ENCODE measurements around the gene COL4A2. TPM values are rescaled to one million over a fixed set of nuclear protein-coding genes. Genes with fewer than 3 reads are reported as not detected.

The COL4A2 gene
- total and polyA plus RNA-seq, 2 donors (not counting 1 experiment from before 2014, with no cell fraction given), result 0.17 TPM; not detected in 1

DNA sequence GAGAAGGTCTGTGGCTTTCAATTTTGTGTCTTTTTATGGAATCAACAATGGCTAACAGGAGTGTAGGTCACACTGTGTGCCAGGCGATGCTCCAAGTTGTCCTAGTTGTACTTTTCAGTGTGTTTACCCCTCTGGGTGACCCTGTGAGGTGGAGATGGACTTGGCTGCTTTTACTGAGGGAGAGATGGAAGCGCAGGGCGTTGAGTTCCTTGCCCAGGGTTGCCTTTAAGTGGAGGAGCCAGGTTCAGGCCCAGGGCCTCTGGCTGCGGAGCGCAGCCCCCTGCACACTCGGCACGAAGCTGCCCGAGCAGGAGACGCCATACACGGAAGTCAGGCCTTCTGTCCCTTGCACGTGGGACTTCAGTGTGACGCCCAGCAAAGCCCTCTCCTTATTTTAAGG is 141.6 kb downstream of the COL4A2 start:
- H3K27me3 Mint-ChIP-seq, result peaks cover 23% of the 10 kb centered on the region
- Histone ChIP-seq H3K36me3 (replicated peaks in 1 of 2; ENCODE audit: control extremely low read depth in 1 of 2, control insufficient read depth in 1 of 2, extremely low read depth in 1 of 2, insufficient read depth in 2 of 2, low read length in 1 of 2) (no peaks in the 10 kb centered on the region), H3K27ac (ENCODE audit: low read length in 2 of 2) (no peak overlapping the region), H4K20me1 (ENCODE audit: control insufficient read depth, insufficient read depth, low read length, poor library complexity, severe bottlenecking) (no peaks in the 10 kb centered on the region), H3K27me3 (replicated peaks in 1 of 4; ENCODE audit: control extremely low read depth in 1 of 4, control insufficient read depth in 3 of 4, insufficient read depth in 4 of 4, low read length in 3 of 4) (peaks cover 0 to 19% (median 2%) of the 10 kb centered on the region in 4 experiments), H2AFZ (ENCODE audit: insufficient read depth, low read depth, low read length, poor library complexity, severe bottlenecking) (no peak overlapping the region), H3K79me2 (ENCODE audit: control insufficient read depth, insufficient read depth, low read length) (no peaks in the 10 kb centered on the region), H3K4me2 (replicated peaks; ENCODE audit: low read depth, low read length, poor library complexity, severe bottlenecking) (no peak overlapping the region), H3K9ac (ENCODE audit: low read length) (no peak overlapping the region), H3K9me3 (ENCODE audit: control extremely low read depth in 1 of 3, control insufficient read depth in 2 of 3, insufficient read depth in 1 of 3, low read length in 2 of 3) (no peaks in the 10 kb centered on the region), H3K4me1 (ENCODE audit: control insufficient read depth in 2 of 2, insufficient read depth in 2 of 2, low read length in 2 of 2) (no peaks in the 10 kb centered on the region), H3K4me3 (ENCODE audit: control extremely low read depth in 1 of 5, extremely low read depth in 1 of 5, insufficient read depth in 1 of 5, low read depth in 2 of 5, low read length in 4 of 5) (no peak overlapping the region)
- H3K4me1 Mint-ChIP-seq, result peaks cover 13% of the 10 kb centered on the region
- no peak for TF ChIP-seq EZH2 (IDR thresholded peaks at IDR 0.05; ENCODE audit: borderline replicate concordance, insufficient read depth, low read depth, low read length, poor library complexity, severe bottlenecking)
- no peak for TF ChIP-seq CTCF (IDR thresholded peaks at IDR 0.05)
- no peak overlapping the region for H3K27ac Mint-ChIP-seq
- no peaks in the 10 kb centered on the region for H3K9me3 Mint-ChIP-seq (ENCODE audit: insufficient read depth)
- ChIA-PET CTCF (no interaction called here), POLR2A (no interaction called here)
- intact Hi-C loops (cut with micrococcal nuclease), result no loop called here
- 91% methylated on average over 12 of the region's 12 CpGs for WGBS (ENCODE audit: insufficient coverage)
- no peak overlapping the region for H3K4me3 Mint-ChIP-seq
- no peak for ATAC-seq (ENCODE audit: low read depth)
- DNase-seq, result no peak

DNA sequence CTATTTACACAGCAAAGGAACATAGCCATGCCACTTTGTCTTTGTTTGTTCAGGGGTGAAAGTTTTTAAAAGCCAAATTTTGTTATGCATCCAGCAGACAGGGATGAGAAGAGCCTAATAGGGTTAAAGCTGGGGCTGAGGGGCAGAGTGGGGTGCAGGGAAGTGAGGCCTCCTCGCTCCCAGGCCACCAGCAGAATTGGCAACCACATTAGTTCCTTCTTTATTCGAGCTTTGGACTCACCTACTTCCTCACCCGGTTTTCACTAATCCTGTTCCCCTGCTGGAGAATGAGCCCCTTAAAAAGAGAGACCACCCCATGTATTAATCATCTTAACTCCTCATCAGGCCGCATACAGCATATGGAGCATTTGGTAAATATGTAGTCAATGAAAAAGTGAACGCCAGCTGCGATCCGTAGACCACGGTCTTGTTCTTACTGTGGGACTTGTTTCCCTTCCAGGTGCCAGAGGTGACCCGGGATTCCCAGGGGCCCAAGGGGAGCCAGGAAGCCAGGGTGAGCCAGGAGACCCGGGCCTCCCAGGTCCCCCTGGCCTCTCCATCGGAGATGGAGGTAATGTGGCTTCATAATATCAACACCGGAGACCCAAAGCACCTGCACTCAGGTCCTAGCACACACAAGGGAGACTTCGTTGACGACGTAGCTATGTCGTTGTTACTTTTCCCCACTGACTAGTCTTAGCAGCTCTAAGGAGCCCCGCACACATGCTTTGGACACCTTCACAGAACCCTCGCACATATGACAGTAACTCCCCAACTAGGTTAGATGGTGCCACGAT is 142.3 kb downstream of the COL4A2 start:
- H3K36me3 ChIP-seq (replicated peaks in 1 of 2; ENCODE audit: control extremely low read depth in 1 of 2, control insufficient read depth in 1 of 2, extremely low read depth in 1 of 2, insufficient read depth in 2 of 2, low read length in 1 of 2), result no peaks in the 10 kb centered on the region
- intact Hi-C loops (cut with micrococcal nuclease), result no loop called here
- peaks cover 13% of the 10 kb centered on the region for H3K4me1 Mint-ChIP-seq
- ATAC-seq (ENCODE audit: low read depth) (no peak), DNase-seq (no peak)
- H3K9ac ChIP-seq (ENCODE audit: low read length), result no peak overlapping the region
- H2AFZ ChIP-seq (ENCODE audit: insufficient read depth, low read depth, low read length, poor library complexity, severe bottlenecking), result no peak overlapping the region
- ChIA-PET CTCF (no interaction called here), POLR2A (no interaction called here)
- 84% methylated on average over 10 of the region's 19 CpGs for WGBS (ENCODE audit: insufficient coverage)
- no peaks in the 10 kb centered on the region for H3K4me1 ChIP-seq (ENCODE audit: control insufficient read depth in 2 of 2, insufficient read depth in 2 of 2, low read length in 2 of 2)
- no peaks in the 10 kb centered on the region for H3K9me3 Mint-ChIP-seq (ENCODE audit: insufficient read depth)
- peaks cover 17% of the 10 kb centered on the region for H3K27me3 Mint-ChIP-seq
- no peak overlapping the region for H3K4me3 Mint-ChIP-seq
- no peaks in the 10 kb centered on the region for H4K20me1 ChIP-seq (ENCODE audit: control insufficient read depth, insufficient read depth, low read length, poor library complexity, severe bottlenecking)
- H3K4me2 ChIP-seq (replicated peaks; ENCODE audit: low read depth, low read length, poor library complexity, severe bottlenecking), result no peak overlapping the region
- no peaks in the 10 kb centered on the region for H3K79me2 ChIP-seq (ENCODE audit: control insufficient read depth, insufficient read depth, low read length)
- H3K27me3 ChIP-seq (replicated peaks in 1 of 4; ENCODE audit: control extremely low read depth in 1 of 4, control insufficient read depth in 3 of 4, insufficient read depth in 4 of 4, low read length in 3 of 4), result peaks cover 0 to 13% (median 2%) of the 10 kb centered on the region in 4 experiments
- H3K9me3 ChIP-seq (ENCODE audit: control extremely low read depth in 1 of 3, control insufficient read depth in 2 of 3, insufficient read depth in 1 of 3, low read length in 2 of 3), result no peaks in the 10 kb centered on the region
- H3K27ac Mint-ChIP-seq, result no peak overlapping the region
- no peak overlapping the region for H3K4me3 ChIP-seq (ENCODE audit: control extremely low read depth in 1 of 5, extremely low read depth in 1 of 5, insufficient read depth in 1 of 5, low read depth in 2 of 5, low read length in 4 of 5)
- TF ChIP-seq CTCF (IDR thresholded peaks at IDR 0.05), result no peak
- no peak for TF ChIP-seq EZH2 (IDR thresholded peaks at IDR 0.05; ENCODE audit: borderline replicate concordance, insufficient read depth, low read depth, low read length, poor library complexity, severe bottlenecking)
- H3K27ac ChIP-seq (ENCODE audit: low read length in 2 of 2), result no peak overlapping the region

Data from B cell (primary cell).